Daoy (cell line): ENCODE results near the gene PLAC8. TPM values are rescaled to one million over a fixed set of nuclear protein-coding genes. Genes with fewer than 3 reads are reported as not detected.
"Not testable (repeated sequence)": the region's sequence is repeated elsewhere in the genome, so short reads cannot be mapped to it uniquely, and the experiment has no call there.

ENCODE experiments used
- DNase-seq: peaks from one replicate; pipeline ENCODE4 v3.0.0-alpha.2; 2015; ENCODE audit warnings: low read depth
- total RNA-seq: library from RNA; depleted of rRNA; stranded (reverse); fragments of >200 nt; shearing (Covaris generic); gene quantifications from 2 replicates; pipeline ENCODE4 v1.2.3, GENCODE V29; 2014

Gene PLAC8
- total RNA-seq, 1 experiment from 2014 or later: 46.7 TPM

DNA sequence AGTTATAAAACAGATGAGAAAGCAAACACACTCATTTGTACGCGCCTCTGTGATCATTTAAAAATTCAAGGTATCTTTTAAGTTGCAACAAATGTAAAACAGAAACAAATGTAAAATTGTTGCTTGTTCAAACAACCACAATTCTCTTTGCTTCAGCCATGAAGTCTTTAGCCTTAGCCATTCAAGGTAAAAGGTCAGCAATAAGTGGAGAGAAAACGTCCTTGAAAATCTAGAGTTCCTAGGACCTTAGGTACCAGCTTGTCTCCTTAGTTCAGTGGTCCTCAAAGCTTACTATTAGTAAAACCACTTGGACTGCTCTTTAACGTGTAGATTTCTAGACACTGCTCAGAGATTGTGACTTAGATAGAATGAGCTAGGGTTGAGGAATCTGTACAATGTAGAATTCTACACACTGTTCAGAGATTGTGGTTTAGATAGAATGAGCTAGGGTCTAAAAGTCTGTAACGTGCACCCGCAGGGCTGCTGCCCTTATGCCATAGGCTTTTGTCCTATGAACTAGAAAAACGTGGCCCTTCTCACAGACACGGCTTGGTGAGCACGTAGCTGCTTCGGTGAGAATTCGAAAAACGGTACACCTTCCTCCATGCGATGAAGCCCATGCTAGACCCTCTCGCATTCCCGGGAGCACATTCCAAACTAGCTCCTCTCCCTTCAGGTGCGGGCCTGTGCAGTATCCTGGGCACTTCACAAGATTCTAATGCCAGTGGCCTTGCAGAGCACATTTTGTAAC lies 1.7 kb downstream of the PLAC8 start:
- no peak for DNase-seq

DNA sequence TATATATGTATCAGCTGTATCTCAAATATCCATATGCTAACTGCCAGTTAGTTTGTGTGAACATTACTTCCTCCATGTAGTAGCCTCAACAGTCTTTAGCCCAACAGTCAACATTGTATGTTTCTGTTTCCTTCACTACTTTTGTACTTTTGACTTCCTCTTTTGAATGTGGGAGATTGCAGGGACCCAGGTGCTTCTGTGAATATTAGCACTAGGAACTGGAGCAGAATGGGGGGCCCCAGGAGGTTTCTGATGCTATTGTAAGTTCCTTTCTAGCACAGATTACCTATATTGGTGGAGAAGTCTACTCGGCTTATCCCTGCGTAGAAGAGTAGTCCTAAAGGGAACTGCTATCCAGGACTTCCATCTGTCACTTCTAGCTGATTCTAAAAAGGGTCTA lies 2.3 kb downstream of the PLAC8 start:
- no peak for DNase-seq

DNA sequence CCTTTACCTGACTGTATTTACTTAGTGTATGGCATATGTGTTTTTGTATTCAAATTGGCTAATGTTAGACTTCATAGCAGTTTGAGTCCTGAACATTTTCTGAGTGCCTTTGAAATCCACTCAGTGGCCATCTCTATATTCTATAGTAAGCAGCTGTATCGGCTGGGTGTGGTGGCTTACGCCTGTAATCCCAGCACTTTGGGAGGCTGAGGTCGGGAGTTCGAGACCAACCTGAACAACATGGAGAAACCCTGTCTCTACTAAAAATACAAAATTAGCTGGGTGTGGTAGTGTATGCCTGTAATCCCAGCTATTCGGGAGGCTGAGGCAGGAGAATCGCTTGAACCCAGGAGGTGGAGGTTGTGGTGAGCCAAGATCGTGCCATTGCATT lies 2.8 kb downstream of the PLAC8 start:
- DNase-seq: not testable (repeated sequence)

GRCh38 chr4:83110970-83111750 lies 3.4 kb downstream of the PLAC8 start:
- DNase-seq: no peak

DNA sequence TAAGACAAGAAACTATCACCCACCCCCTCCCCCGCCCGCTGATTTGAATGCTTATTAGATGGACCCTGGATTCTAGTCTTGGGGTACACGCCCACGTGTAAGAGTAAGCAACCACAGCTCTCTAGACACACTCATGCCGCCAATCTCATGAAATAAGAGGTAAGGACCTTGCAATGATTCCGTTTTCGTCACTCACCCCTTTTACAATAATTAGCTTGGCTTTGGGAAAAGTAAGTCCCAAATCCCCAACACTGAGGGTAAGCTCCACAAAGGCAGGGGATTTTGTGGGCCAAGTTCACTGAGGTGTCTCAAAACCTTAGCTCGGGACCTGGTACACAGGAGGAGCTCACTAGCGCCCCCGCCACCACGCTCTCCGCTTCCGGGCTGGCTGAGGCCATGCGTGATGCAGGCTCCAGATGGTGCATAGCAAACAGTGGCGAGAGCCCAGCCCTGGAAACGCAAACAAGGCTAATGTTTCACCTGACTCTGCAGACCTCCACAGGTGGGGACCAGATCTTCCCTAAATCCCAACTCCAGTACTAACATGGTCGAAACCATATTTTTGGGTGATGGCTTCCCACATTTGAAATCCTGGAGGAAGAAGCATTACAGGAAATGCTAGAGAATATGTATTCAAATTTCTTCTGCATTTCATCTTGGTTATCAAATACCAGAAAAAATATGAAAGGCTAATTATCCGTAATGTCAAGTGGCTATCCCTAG lies 4.1 kb downstream of the PLAC8 start:
- DNase-seq: peak; percentile 82

- DNase-seq: peak; percentile 29
Observed at GRCh38 chr4:83109480-83110222, 4.9 kb downstream of the PLAC8 start.

DNA sequence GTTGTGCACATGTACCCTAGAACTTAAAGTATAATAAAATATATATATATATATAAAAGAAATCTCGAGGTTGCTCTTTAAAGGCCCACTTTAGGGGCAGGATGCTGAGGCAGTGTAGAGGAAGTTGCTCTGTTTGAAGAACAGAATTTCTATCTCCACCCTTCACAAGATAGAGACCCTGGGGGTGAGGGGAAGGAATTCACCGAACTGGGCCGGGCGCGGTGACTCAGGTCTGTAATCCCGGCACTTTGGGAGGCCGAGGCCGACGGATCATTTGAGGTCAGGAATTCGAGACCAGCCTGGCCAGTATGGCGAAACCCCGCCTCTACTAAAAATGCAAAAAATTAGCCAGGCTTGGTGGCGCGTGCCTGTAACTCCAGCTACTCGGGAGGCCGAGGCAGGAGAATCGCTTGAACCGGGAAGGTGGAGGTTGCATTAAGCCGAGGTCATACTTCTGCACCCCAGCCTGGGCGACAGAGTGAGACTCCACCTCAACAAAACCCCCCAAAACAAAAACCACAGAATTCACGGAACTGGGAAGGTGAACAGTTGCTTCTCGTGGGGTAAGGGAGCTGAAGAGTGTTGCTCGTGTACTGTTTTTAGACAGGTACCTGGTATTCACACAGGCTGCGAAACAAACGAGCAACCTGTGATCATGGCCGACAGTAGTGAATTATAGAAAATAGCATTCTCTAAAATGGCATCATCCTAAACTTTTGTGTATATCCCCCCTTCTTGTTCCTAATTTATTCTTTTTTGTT lies 6.2 kb downstream of the PLAC8 start:
- DNase-seq: no peak

- DNase-seq: no peak
Observed at GRCh38 chr4:83107631-83108030, 6.9 kb downstream of the PLAC8 start.

GRCh38 chr4:83104991-83105390 lies 9.5 kb downstream of the PLAC8 start:
- no peak for DNase-seq

DNA sequence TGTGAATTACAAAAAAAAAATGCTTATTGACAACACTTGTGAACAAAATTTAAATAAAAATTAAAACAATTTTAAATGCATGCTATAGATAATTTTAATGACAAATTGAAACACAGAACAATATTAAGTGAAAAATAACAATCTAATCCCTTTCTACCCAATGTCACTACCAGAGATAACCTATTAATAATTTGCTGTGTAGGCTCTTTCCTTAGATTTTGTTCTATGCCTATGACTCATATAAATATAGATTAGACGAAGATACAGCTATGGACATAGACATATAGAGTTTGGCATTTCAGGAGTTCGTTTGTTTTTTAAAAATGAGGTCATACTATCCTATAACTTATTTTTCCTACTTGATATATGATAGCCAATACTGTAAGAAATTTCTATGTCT lies 18.1 kb downstream of the PLAC8 start:
- no peak for DNase-seq

DNA sequence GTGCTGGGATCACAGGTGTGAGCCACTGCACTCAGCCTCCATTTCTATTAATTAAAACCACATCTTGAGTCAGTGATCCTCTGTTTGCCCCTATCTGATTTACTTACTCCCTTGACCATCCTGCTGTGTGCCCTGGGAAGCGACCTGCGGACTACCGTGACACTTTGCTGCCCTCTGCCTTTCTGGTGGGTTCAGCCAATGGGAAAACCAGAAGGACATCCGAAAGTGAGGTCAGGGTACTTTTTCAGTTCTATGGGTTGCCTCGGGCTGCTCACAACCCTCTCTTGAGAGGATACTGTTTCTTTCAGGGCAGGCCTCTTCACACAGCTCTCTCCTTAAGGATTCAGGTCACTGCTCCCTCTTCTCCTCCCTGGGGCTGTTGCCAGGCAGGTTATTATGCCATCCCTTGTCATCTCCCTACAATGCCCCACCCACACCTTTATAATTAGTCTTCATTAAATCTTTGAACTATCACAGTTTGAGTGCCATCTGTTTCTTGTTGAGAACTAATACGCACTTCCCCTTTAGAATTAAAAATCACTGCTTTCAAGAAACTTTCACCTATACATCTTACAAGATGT lies 21.4 kb downstream of the PLAC8 start:
- no peak for DNase-seq

DNA sequence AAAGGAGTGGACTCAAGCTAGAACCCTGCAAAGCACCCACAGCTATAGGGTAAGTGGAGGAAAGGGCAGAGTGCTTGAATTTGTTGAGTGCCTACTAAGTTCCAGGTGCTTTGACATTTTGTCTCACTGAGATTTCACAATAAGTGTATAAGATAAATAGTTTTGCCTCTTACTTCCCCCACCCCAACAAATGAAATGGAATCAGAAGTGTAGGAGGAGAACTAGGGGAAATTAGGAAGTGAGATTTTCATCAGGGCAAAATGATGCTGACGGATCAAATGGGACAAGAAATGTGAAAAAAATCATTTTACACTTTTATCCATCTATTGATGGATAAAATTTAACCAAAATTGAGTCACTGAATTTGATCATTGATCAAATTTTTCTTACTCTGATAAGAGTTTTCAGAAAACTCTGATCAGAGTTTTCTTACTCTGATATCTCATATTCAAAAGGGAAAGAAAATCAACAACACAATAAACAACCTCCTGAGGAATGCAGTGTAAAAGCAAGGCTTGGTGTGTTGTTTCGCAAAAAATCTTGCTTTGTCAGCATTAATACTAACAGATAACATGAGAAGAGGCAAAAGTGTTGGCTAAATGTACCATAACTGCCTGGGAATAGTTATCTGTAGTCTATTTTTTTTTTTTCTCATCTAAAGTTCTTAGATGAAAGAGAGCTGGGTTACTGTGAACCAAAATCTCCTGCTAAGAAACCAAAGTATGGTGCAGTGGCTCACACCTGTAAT lies 24.9 kb downstream of the PLAC8 start:
- DNase-seq: no peak

- DNase-seq: not testable (repeated sequence)
Observed at GRCh38 chr4:83084956-83085355, 29.6 kb downstream of the PLAC8 start.

DNA sequence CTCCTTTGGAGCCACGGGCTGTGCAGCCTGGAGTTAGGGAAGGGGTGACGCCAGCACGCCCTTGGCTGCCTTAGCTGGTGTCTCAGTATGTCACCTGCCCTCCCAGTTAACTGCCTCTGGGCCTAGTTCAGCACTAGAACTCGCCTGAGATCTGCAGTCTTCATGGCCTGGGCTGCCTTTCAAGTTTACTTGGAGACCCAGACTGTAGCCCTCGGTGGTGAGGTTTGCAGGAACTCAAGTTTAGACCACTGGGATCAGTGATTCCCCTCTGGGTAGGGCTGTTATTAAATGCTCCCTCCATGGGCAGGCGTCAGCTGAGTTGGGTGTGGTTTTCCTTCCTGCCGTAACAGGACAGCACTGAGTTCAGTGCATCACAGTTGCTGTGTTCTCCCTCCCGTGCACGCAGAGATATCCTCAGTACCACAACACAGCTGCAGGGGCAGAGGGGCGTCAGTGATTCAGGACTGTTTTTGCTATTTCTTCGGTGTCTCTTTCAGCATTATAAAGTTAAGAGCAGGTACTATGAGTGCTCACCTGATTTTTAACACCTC lies 30.5 kb downstream of the PLAC8 start:
- no peak for DNase-seq

DNA sequence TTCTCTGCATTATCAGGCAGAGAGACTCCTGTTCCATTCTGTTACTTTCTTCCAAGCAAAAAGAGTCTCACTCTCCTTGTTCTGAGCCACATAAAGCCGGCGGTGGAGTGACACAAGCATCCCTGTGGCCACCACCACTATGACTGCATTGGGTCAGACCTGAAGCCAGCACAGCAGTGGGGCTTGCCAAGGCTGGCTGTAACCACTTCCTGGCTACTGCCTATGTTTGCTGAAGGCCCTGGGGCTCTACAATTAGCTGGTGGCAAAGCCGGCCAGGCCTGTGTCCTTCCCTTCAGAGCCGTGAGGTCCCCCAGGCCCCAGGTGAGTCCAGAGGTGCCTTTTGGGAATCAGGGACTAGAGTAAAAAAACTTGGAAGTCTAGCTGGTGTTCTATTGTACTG lies 31.8 kb downstream of the PLAC8 start:
- DNase-seq: peak; percentile 23

DNA sequence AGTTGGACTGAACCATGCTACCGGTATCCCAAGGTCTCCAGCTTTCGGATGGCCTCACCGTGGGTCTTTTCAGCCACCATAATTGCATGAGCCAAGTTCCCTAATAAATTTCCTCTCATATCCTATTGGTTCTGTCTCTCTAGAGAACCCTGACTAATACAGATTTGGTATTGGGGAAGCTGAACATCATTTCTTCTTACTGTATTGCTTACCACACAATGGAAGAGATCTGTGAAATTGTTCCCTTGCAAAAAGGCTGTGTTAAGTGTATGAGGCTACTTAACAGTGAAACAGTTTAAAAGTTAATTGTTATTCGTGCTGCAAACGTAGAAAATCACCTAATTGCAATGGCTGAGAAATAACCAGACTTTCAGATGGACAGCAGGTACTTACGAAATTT lies 34.0 kb downstream of the PLAC8 start:
- no peak for DNase-seq

DNA sequence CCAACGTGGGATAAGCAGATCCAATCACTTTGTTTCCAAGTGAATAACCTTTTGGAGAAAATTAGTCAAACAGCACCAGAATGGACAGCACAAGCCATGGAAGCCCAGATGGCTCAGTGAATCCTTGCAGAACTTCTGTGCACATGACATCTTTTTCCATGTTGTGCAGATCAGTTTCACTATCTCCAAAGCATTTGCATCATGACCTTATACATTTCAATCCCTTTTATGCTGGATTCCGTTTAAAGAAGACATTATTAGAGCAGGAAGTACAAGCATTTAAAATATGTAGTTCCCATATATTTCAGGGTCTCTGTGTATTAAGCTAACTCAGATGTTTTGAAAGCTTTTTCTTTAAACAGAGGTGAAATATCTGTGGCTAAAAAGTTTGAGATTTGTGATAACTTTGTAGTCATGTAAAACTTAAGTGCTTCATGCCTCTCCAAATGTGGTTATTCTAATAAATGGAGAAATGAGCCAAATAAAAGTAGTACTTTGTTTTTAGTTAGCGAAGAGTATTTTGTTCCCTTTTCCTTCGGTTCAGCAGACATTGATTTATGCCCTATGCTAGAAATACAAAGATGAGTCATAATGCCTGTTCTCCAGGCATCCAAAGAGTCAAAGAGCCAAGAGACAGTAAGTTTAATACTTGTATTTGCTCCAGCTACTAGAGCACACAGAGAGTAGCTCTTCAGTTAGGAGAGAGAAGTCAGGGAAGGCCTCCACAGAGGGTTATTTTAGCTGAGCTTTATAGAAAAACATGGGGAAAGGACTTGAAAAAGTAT lies 39.0 kb downstream of the PLAC8 start:
- DNase-seq: no peak

- DNase-seq: not testable (repeated sequence)
Observed at GRCh38 chr4:83074783-83075182, 39.7 kb downstream of the PLAC8 start.
